AML-193 (cell line): ENCODE measurements around the gene LYZL4.

Experiments
- DNase-seq, 2 experiments: peaks; one replicate each; lab custom pipeline; 2025; lab: John Stamatoyannopoulos, UW

Gene LYZL4

DNA sequence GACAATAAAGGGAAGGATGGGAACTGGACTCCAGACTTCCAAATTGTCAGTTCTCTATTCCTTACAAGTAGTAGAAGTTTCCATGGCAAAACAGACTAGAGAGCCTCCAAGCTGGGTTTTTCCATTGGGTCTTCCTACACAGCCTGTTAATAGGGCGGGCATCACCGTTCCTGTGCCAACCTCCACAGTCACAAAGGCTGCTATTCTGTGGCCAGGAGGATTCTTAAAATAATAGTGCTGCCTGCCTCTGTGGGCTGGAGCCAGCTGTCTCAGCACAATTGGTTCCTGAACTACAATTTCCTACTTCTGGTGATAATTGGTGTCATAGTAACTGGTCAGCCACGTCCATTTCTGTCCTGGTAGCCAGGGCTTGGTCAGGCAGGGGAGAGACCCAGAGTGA, 38.6 kb downstream of the LYZL4 start:
- no peak for DNase-seq

- DNase-seq: no peak
Observed at GRCh38 chr3:42369832-42370231, 40.6 kb downstream of the LYZL4 start.

GRCh38 chr3:42369304-42369703, 41.1 kb downstream of the LYZL4 start:
- DNase-seq: peak in 1 of 2 experiments; percentile 5

- no peak for DNase-seq
Observed at GRCh38 chr3:42368861-42369260, 41.5 kb downstream of the LYZL4 start.

DNA sequence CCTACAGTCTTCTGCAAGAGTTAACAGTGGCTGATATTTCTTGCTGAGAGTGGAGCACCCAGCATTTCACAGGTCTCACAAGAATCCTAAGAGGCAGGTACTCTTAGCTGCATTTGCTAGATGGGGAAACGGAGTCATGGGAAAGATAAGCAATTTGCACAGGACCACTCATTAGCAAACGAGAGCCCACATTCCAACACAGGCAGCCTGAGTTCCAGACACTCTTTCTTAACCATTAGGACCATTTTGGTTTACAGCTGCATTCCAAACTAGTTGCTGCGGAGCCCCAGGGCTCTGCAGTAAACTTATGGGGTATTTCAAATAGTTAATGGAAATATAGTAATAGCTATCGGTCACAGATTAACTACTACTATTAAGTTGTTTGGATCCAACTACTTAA, 42.5 kb downstream of the LYZL4 start:
- no peak for DNase-seq

- DNase-seq: no peak
Observed at GRCh38 chr3:42366550-42366949, 43.9 kb downstream of the LYZL4 start.

DNA sequence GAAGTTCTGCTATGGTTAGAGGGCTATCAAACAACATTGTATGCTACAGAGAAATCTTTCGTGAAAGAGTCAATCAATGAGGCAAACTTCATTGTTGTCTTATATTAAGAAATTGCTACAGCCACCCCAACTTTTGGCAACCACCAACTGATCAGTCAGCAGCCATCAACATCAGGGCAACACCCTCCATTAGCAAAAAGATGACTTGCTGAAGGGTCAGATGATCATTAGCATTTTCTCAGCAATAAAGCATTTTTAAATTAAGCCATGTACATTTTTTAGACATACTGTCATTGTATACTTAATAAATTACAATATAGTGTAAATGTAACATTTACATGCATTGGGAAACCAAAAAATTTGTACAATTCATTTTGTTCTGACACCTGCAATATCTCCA, 53.1 kb downstream of the LYZL4 start:
- no peak for DNase-seq

DNA sequence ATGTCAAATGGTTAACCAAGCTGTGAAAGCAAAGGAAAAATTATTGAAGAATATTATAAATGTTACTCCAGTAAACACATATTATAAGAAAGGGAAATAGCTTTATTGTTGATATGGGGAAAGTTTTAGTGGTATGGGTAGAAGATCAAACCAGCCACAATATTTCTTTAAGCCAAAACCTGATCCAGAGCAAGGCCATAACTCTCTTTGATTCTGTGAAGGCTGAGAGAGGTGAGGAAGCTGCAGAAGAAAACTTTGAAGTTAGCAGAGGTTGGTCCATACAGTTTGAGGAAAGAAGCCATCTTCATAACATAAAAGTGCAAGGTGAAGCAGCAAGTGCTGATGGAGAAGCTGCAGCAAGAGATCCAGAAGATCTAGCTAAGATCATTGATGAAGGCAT, 54.8 kb downstream of the LYZL4 start:
- DNase-seq: no peak

GRCh38 chr3:42353631-42354030, 56.8 kb downstream of the LYZL4 start:
- DNase-seq: no peak

DNA sequence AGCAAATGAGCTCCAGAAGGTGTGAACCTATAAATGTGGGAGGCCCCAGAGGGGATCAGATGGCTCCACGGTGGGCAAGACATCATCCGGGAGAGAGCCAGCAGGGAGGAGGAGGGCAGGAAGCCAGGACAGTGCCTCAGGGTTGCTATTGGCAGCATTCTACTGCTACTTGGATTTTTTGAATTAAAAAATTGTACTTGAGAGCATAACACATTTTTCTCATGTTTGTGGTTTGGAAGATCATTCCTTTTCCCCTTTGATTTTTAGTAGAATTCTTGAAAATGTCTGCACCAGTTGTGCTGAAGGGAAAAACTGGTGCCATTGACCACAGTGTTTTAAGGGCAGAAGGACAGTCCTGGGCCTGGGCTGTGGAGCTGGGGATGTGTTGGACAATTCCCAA, 59.2 kb downstream of the LYZL4 start:
- no peak for DNase-seq

DNA sequence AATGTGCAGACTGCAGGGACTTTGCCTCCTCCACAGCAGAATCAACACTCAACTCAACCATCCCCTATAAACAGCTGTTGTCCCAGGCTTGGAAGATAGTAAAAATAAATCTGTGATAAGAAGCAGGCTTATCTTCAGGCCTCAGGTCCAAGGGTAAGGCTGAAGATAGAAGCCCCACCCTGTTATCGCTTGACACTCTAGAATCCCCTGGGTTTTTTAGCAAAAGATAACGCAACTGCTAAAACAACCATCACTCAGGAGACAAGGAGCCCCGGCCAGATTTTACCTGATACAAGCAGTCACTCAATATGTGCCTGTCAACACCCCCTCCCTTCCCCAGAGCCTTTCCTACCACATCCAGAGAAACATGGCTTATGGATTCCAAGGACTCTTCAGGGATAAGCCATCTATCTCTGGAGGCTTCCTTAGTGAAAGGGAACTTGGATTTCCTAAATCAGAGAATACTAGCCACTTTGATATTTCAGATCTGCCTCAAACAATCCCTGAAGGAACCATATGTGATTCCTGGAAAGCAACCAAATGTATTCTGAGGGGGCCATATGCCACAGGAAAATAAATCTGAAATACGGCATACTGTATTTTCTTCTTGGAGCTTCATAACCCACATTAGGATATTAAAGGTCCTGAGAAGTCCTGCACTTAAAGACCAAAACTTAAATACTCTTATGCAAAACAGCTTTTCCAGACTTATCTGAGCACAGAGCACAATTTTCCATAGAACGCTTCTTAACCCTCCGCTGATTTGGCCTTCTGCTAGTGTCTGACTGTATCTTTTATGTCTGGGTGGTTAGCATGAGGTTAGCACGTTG, 60.4 kb downstream of the LYZL4 start:
- DNase-seq: no peak

- no peak for DNase-seq
Observed at GRCh38 chr3:42347928-42348327, 62.5 kb downstream of the LYZL4 start.
